WTC11 (cell line): ENCODE data around the gene JMJD8. TPM values are rescaled to one million over a fixed set of nuclear protein-coding genes. Genes with fewer than 3 reads are reported as not detected.

Experiments
- ATAC-seq: fragments of 200-7000 bp; cut with Tn5 transposase; 2 replicates; pipeline ENCODE4 v1.10.0; 2021; ENCODE audit warnings: mild to moderate bottlenecking, moderate library complexity
- CTCF ChIA-PET: fragments of 300-600 bp; sonication (Branson Sonifier 250); formaldehyde crosslinking; loops from one replicate; lab custom pipeline; 2021; ENCODE audit warnings: antibody characterized with exemption; lab: Charles Lee
- POLR2A ChIA-PET: fragments of 350-600 bp; sonication (Branson Sonifier 250); formaldehyde crosslinking; loops from one replicate; lab custom pipeline; 2021; ENCODE audit warnings: antibody characterized with exemption; lab: Charles Lee
- DNase-seq: peaks from one replicate; pipeline ENCODE4 v3.0.0; 2021; ENCODE audit warnings: low spot score
- H3K27ac Mint-ChIP-seq: 2 replicates; pipeline ENCODE4 v1.8.0; 2021; ENCODE audit warnings: mixed read lengths
- H3K27me3 Mint-ChIP-seq: 2 replicates; pipeline ENCODE4 v1.8.0; 2021; ENCODE audit warnings: low read depth, mild to moderate bottlenecking, moderate library complexity, mixed read lengths
- H3K36me3 Mint-ChIP-seq: 2 replicates; pipeline ENCODE4 v1.8.0; 2021; ENCODE audit warnings: mixed read lengths
- H3K4me1 Mint-ChIP-seq: 2 replicates; pipeline ENCODE4 v1.8.0; 2022; ENCODE audit warnings: mixed read lengths
- H3K4me3 Mint-ChIP-seq: 2 replicates; pipeline ENCODE4 v1.8.0; 2021; ENCODE audit warnings: mild to moderate bottlenecking, moderate library complexity, mixed read lengths
- H3K9me3 Mint-ChIP-seq: 2 replicates; pipeline ENCODE4 v1.8.0; 2021; ENCODE audit warnings: mixed read lengths
- ATF1 ChIP-seq: sonication (generic); formaldehyde crosslinking; IDR thresholded peaks from 2 replicates; pipeline ENCODE4 v1.8.1; 2023; ENCODE audit warnings: mild to moderate bottlenecking, moderate library complexity, missing genetic modification reagents
- CBFB ChIP-seq: sonication (generic); formaldehyde crosslinking; IDR thresholded peaks from 2 replicates; pipeline ENCODE4 v1.8.1; 2022; ENCODE audit warnings: mild to moderate bottlenecking, low read depth, missing genetic modification reagents
- CDX4 ChIP-seq: fragments of 250-450 bp; sonication (Bioruptor Pico); IDR thresholded peaks from 2 replicates; pipeline ENCODE4 v1.9.0; 2021; ENCODE audit warnings: moderate library complexity, mild to moderate bottlenecking, inconsistent platforms, borderline replicate concordance
- CREB1 ChIP-seq: sonication (generic); formaldehyde crosslinking; IDR thresholded peaks from 2 replicates; pipeline ENCODE4 v1.8.0; 2023; ENCODE audit warnings: mild to moderate bottlenecking, missing genetic modification reagents
- E2F1 ChIP-seq: sonication (generic); formaldehyde crosslinking; IDR thresholded peaks from 2 replicates; pipeline ENCODE4 v1.8.0; 2022; ENCODE audit warnings: mild to moderate bottlenecking, missing genetic modification reagents
- ETV6 ChIP-seq: sonication (generic); formaldehyde crosslinking; IDR thresholded peaks from 2 replicates; pipeline ENCODE4 v1.8.1; 2022; ENCODE audit warnings: mild to moderate bottlenecking, missing genetic modification reagents
- FOXP1 ChIP-seq: sonication (generic); formaldehyde crosslinking; IDR thresholded peaks from 2 replicates; pipeline ENCODE4 v1.8.0; 2022; ENCODE audit warnings: missing genetic modification reagents, mild to moderate bottlenecking, moderate library complexity, borderline replicate concordance
- GTF2I ChIP-seq: fragments of 250-450 bp; sonication (Bioruptor Pico); conservative IDR thresholded peaks from 2 replicates; pipeline ENCODE4 v1.4.0; 2021; ENCODE audit warnings: mild to moderate bottlenecking
- HMGA2 ChIP-seq: fragments of 250-450 bp; sonication (Bioruptor Pico); IDR thresholded peaks from 2 replicates; pipeline ENCODE4 v1.4.0; 2021; ENCODE audit warnings: mild to moderate bottlenecking, moderate library complexity
- JUN ChIP-seq: sonication (generic); formaldehyde crosslinking; IDR thresholded peaks from 2 replicates; pipeline ENCODE4 v1.8.0; 2023; ENCODE audit warnings: mild to moderate bottlenecking, missing genetic modification reagents
- MYBL2 ChIP-seq: sonication (generic); formaldehyde crosslinking; IDR thresholded peaks from 2 replicates; pipeline ENCODE4 v1.8.1; 2023; ENCODE audit warnings: mild to moderate bottlenecking, moderate library complexity, missing genetic modification reagents
- NR2C2 ChIP-seq: sonication (generic); formaldehyde crosslinking; IDR thresholded peaks from 2 replicates; pipeline ENCODE4 v1.8.0; 2022; ENCODE audit warnings: mild to moderate bottlenecking, missing genetic modification reagents
- NR3C1 ChIP-seq: sonication (generic); formaldehyde crosslinking; conservative IDR thresholded peaks from 2 replicates; pipeline ENCODE4 v1.8.1; 2023; ENCODE audit warnings: low read depth, mild to moderate bottlenecking, missing genetic modification reagents
- OVOL2 ChIP-seq: fragments of 250-450 bp; sonication (Bioruptor Pico); IDR thresholded peaks from 2 replicates; pipeline ENCODE4 v1.9.0; 2021; ENCODE audit warnings: mild to moderate bottlenecking, borderline replicate concordance
- RELA ChIP-seq: sonication (generic); formaldehyde crosslinking; IDR thresholded peaks from 2 replicates; pipeline ENCODE4 v1.8.1; 2022; ENCODE audit warnings: missing genetic modification reagents, mild to moderate bottlenecking, borderline replicate concordance
- SOX15 ChIP-seq: fragments of 250-450 bp; sonication (Bioruptor Pico); IDR thresholded peaks from 2 replicates; pipeline ENCODE4 v1.9.0; 2021; ENCODE audit warnings: mild to moderate bottlenecking
- TP53 ChIP-seq: sonication (generic); formaldehyde crosslinking; IDR thresholded peaks from 2 replicates; pipeline ENCODE4 v1.8.1; 2023; ENCODE audit warnings: mild to moderate bottlenecking, missing genetic modification reagents
- ZBTB21 ChIP-seq: sonication (generic); formaldehyde crosslinking; IDR thresholded peaks from 2 replicates; pipeline ENCODE4 v1.8.1; 2023; ENCODE audit warnings: mild to moderate bottlenecking, missing genetic modification reagents, borderline replicate concordance
- ZBTB43 ChIP-seq: sonication (generic); formaldehyde crosslinking; IDR thresholded peaks from 2 replicates; pipeline ENCODE4 v1.8.1; 2023; ENCODE audit warnings: mild to moderate bottlenecking, missing genetic modification reagents
- ZNF138 ChIP-seq: sonication (generic); formaldehyde crosslinking; conservative IDR thresholded peaks from 2 replicates; pipeline ENCODE4 v1.8.1; 2022; ENCODE audit warnings: mild to moderate bottlenecking, moderate library complexity, missing genetic modification reagents
- ZNF317 ChIP-seq: sonication (generic); formaldehyde crosslinking; IDR thresholded peaks from 2 replicates; pipeline ENCODE4 v1.8.1; 2023; ENCODE audit warnings: low read depth, mild to moderate bottlenecking, moderate library complexity, missing genetic modification reagents, borderline replicate concordance
- total RNA-seq: library from RNA; stranded (reverse); gene quantifications from 3 replicates; pipeline ENCODE4 v1.2.3, GENCODE V29; 2021
- TF ChIP-seq, protein P1 (sequence below): fragments of 250-450 bp; sonication (Bioruptor Pico); IDR thresholded peaks from 2 replicates; pipeline ENCODE4 v1.9.0; 2021; ENCODE audit warnings: mild to moderate bottlenecking, borderline replicate concordance
- TF ChIP-seq, protein P2 (sequence below): fragments of 250-450 bp; sonication (Bioruptor Pico); IDR thresholded peaks from 2 replicates; pipeline ENCODE4 v1.8.0; 2021; ENCODE audit warnings: mild to moderate bottlenecking
- TF ChIP-seq, protein P3 (sequence below): fragments of 250-450 bp; sonication (Bioruptor Pico); IDR thresholded peaks from 2 replicates; pipeline ENCODE4 v1.9.0; 2021; ENCODE audit warnings: mild to moderate bottlenecking
- TF ChIP-seq, protein P4 (sequence below): fragments of 250-450 bp; sonication (Bioruptor Pico); conservative IDR thresholded peaks from 2 replicates; pipeline ENCODE4 v1.9.0; 2021; ENCODE audit warnings: mild to moderate bottlenecking

Gene JMJD8
- total RNA-seq, 1 experiment from 2014 or later, result 61.2 TPM

DNA sequence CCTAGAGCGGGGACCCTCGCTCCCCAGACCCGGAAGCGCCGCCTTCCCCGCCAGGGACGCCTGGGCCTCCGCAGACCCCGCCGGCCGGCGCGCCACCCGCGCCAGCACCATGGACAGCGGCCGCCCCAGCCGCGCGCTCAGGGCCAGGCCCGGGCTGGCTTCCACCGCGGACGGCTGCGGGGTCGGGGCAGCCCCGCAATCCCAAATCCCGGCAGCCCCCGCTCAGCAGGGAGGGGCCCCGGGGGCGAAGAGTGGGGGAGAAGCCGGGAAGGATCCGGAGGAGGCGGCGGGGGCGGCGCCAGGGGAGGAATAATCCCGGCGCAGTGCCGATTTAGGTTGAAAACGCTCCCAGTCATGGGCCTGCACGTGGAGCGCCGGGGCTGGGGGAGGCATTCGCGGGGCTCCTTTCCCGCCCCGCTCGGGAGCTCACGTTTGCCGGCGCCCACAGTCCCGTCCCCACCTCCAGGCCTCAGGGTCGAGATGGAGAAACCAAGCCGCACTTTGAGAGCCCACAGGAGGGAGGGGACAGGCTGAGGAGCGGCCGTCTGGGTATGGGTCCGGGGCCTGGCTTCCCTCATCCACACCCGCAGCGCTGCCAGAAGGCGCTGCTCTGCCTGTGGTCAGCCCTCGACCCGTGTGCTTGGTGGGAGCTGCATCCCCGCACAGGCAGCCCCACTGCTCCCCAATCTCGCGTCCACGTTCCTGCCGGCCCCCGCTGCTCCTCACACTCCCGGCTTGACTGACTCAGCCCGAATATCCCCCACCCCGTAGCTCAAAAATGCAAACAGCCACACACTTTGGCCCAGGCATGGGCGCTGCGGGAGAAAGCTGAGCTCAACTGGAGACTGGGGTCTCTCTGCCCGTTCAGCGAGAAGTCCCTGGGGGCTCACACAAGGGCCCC is 16.8 kb upstream of the JMJD8 start:
- Mint-ChIP-seq H3K36me3 (no peaks in the 10 kb centered on the region), H3K27ac (no peak overlapping the region), H3K27me3 (peaks cover 82% of the 10 kb centered on the region), H3K4me3 (no peak overlapping the region), H3K4me1 (no peaks in the 10 kb centered on the region), H3K9me3 (no peaks in the 10 kb centered on the region)
- DNase-seq, result peak; percentile 76
- CTCF ChIA-PET, result interaction anchor here (0.9 to 4.5 kb wide), 5 partner anchors 11 to 25 kb away, joined by 3 to 25 read pairs (median 5); partner anchors contain the start of genes CCDC78 and METRN
- POLR2A ChIA-PET, result no interaction called here
- peak; percentile 72 for ATAC-seq
- TF ChIP-seq, protein P1, sequence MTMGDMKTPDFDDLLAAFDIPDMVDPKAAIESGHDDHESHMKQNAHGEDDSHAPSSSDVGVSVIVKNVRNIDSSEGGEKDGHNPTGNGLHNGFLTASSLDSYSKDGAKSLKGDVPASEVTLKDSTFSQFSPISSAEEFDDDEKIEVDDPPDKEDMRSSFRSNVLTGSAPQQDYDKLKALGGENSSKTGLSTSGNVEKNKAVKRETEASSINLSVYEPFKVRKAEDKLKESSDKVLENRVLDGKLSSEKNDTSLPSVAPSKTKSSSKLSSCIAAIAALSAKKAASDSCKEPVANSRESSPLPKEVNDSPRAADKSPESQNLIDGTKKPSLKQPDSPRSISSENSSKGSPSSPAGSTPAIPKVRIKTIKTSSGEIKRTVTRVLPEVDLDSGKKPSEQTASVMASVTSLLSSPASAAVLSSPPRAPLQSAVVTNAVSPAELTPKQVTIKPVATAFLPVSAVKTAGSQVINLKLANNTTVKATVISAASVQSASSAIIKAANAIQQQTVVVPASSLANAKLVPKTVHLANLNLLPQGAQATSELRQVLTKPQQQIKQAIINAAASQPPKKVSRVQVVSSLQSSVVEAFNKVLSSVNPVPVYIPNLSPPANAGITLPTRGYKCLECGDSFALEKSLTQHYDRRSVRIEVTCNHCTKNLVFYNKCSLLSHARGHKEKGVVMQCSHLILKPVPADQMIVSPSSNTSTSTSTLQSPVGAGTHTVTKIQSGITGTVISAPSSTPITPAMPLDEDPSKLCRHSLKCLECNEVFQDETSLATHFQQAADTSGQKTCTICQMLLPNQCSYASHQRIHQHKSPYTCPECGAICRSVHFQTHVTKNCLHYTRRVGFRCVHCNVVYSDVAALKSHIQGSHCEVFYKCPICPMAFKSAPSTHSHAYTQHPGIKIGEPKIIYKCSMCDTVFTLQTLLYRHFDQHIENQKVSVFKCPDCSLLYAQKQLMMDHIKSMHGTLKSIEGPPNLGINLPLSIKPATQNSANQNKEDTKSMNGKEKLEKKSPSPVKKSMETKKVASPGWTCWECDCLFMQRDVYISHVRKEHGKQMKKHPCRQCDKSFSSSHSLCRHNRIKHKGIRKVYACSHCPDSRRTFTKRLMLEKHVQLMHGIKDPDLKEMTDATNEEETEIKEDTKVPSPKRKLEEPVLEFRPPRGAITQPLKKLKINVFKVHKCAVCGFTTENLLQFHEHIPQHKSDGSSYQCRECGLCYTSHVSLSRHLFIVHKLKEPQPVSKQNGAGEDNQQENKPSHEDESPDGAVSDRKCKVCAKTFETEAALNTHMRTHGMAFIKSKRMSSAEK (CRISPR knock-in tag), result no peak
- TF ChIP-seq MYBL2 (CRISPR knock-in tag) (peak; percentile 72; the same call in 1 of the 2 replicates), RELA (peak; percentile 88), OVOL2 (no peak), ATF1 (CRISPR knock-in tag) (peak; percentile 84; the same call in 1 of the 2 replicates), ZNF317 (CRISPR knock-in tag) (peak; percentile 65; the same call in 1 of the 2 replicates), E2F1 (CRISPR knock-in tag) (0 out of 2 replicates have a peak, but pooled peaks have one; percentile 37), JUN (CRISPR knock-in tag) (peak; percentile 98), ETV6 (CRISPR knock-in tag) (peak; percentile 92), TP53 (CRISPR knock-in tag) (peak; percentile 94), ZBTB43 (CRISPR knock-in tag) (peak; percentile 63; the same call in 1 of the 2 replicates), ZNF138 (CRISPR knock-in tag) (no peak; the same call in 1 of the 2 replicates), ZBTB21 (CRISPR knock-in tag) (0 out of 2 replicates have a peak, but pooled peaks have one; percentile 40), NR3C1 (CRISPR knock-in tag) (peak; percentile 96), SOX15 (no peak), CBFB (CRISPR knock-in tag) (0 out of 2 replicates have a peak, but pooled peaks have one; percentile 57), NR2C2 (CRISPR knock-in tag) (0 out of 2 replicates have a peak, but pooled peaks have one; percentile 63), GTF2I (CRISPR knock-in tag) (no peak), CDX4 (CRISPR knock-in tag) (no peak), CREB1 (CRISPR knock-in tag) (no peak), FOXP1 (CRISPR knock-in tag) (peak; percentile 98), HMGA2 (CRISPR knock-in tag) (no peak)
- TF ChIP-seq, protein P2, sequence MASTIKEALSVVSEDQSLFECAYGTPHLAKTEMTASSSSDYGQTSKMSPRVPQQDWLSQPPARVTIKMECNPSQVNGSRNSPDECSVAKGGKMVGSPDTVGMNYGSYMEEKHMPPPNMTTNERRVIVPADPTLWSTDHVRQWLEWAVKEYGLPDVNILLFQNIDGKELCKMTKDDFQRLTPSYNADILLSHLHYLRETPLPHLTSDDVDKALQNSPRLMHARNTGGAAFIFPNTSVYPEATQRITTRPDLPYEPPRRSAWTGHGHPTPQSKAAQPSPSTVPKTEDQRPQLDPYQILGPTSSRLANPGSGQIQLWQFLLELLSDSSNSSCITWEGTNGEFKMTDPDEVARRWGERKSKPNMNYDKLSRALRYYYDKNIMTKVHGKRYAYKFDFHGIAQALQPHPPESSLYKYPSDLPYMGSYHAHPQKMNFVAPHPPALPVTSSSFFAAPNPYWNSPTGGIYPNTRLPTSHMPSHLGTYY (CRISPR knock-in tag), result no peak
- TF ChIP-seq, protein P3, sequence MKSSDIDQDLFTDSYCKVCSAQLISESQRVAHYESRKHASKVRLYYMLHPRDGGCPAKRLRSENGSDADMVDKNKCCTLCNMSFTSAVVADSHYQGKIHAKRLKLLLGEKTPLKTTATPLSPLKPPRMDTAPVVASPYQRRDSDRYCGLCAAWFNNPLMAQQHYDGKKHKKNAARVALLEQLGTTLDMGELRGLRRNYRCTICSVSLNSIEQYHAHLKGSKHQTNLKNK, result no peak
- TF ChIP-seq, protein P4, sequence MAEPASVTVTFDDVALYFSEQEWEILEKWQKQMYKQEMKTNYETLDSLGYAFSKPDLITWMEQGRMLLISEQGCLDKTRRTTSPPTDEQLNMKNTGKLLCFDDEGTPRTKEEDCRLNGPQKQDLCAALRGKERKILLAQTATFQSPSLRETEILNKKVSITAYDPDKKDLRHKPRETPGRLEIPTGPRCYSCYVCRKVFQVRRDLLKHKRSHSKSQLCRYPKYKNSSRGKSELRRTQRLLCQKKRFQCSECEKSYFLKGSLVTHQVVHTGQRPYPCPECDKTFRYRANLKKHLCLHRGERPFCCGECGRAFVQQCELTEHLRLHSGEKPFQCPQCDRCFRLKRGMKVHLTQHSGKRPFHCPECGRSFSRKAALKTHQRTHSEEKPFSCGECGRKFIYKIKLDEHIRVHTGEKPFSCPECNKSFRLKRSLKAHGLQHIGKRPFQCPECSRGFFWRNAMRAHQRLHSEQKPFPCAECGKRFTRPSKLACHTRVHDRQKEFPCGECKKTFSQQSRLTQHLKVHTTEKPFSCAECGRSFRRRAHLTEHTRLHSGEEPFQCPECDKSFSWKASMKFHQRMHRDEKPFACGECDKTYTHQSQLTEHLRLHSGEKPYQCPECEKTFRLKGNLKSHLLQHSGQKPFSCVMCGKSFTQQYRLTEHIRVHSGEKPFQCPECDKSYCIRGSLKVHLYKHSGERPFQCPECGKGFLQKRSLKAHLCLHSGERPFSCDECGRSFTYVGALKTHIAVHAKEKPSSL (CRISPR knock-in tag), result no peak
